HG03354 (cell line): ENCODE results near the gene OGFOD3.
"Not testable (repeated sequence)": the region's sequence is repeated elsewhere in the genome, so short reads cannot be mapped to it uniquely, and the experiment has no call there.

Source experiments
- ATAC-seq: cut with Tn5 transposase; IDR thresholded peaks from one replicate; pipeline ENCODE4 v1.9.1; 2021; ENCODE audit warnings: mild to moderate bottlenecking; ENCODE audit not compliant: unreplicated experiment, poor library complexity, severe bottlenecking

Gene OGFOD3

GRCh38 chr17:82418001-82418986 is at the start of gene OGFOD3, which contains the start of gene HEXD:
Gene OGFOD3 (minus strand): TSS chr17:82418586. CDS start chr17:82418485, 101 bp downstream.
Gene HEXD (plus strand): TSS chr17:82418347. CDS start chr17:82419800, 1,453 bp downstream.
- peak; percentile 85 for ATAC-seq

- no peak for ATAC-seq
Measured at GRCh38 chr17:82465023-82465603, 46.7 kb upstream of the OGFOD3 start.

- ATAC-seq, result no peak
Measured at GRCh38 chr17:82464567-82464929, 46.2 kb upstream of the OGFOD3 start.

GRCh38 chr17:82463925-82464566 is 45.7 kb upstream of the OGFOD3 start:
- ATAC-seq, result no peak

- ATAC-seq, result no peak
Measured at GRCh38 chr17:82463391-82463790, 45.0 kb upstream of the OGFOD3 start.

GRCh38 chr17:82461827-82462524 is 43.6 kb upstream of the OGFOD3 start:
- no peak for ATAC-seq

- not testable (repeated sequence) for ATAC-seq
Measured at GRCh38 chr17:82459936-82460335, 41.5 kb upstream of the OGFOD3 start.

GRCh38 chr17:82458885-82459424 is 40.6 kb upstream of the OGFOD3 start:
- ATAC-seq, result no peak

GRCh38 chr17:82458179-82458884 is 39.9 kb upstream of the OGFOD3 start, which contains the start of gene NARF:
Gene NARF (plus strand): TSS chr17:82458741. CDS start chr17:82458804, 63 bp downstream.
- peak; percentile 92 for ATAC-seq

- ATAC-seq, result no peak
Measured at GRCh38 chr17:82457929-82458178, 39.5 kb upstream of the OGFOD3 start.

- ATAC-seq, result no peak
Measured at GRCh38 chr17:82457073-82457928, 38.9 kb upstream of the OGFOD3 start.

GRCh38 chr17:82453706-82454105 is 35.3 kb upstream of the OGFOD3 start:
- ATAC-seq, result not testable (repeated sequence)

GRCh38 chr17:82453151-82453550 is 34.8 kb upstream of the OGFOD3 start:
- not testable (repeated sequence) for ATAC-seq

GRCh38 chr17:82452162-82452561 is 33.8 kb upstream of the OGFOD3 start:
- no peak for ATAC-seq

- peak; percentile 60 for ATAC-seq
Measured at GRCh38 chr17:82450357-82451106, 32.1 kb upstream of the OGFOD3 start, which contains the start of gene CYBC1. Gene CYBC1 (minus strand): TSS chr17:82450752. CDS start chr17:82449254, 1,498 bp downstream.

- no peak for ATAC-seq
Measured at GRCh38 chr17:82449883-82450356, 31.5 kb upstream of the OGFOD3 start.

- peak; percentile 66 for ATAC-seq
Measured at GRCh38 chr17:82449131-82449882, 30.9 kb upstream of the OGFOD3 start.
